Ovary (tissue), 9 donors: Measurements from ENCODE around the gene DCST1. TPM values are rescaled to one million over a fixed set of nuclear protein-coding genes. Genes with fewer than 3 reads are reported as not detected.

Experiments
- DNase-seq, 5 donors: peaks; one replicate each; pipeline ENCODE4 v3.0.0-alpha.2; 2019 to 2020
- H3K27ac ChIP-seq, 2 donors: fragments of 200-600 bp; one replicate each; pipeline versions ENCODE4 v1.5.1 to v1.8.0; 2019 to 2022
- H3K27me3 ChIP-seq: fragments of 200-600 bp; one replicate; pipeline ENCODE4 v1.8.0; 2022
- H3K36me3 ChIP-seq: fragments of 200-600 bp; sonication (generic); one replicate; pipeline ENCODE4 v1.5.1; 2019
- H3K4me1 ChIP-seq: one replicate; pipeline ENCODE4 v1.8.1; 2013; ENCODE audit warnings: mild to moderate bottlenecking, moderate library complexity; ENCODE audit not compliant: insufficient read depth
- H3K4me3 ChIP-seq: fragments of 200-600 bp; sonication (generic); one replicate; pipeline ENCODE4 v1.5.1; 2017
- H3K9me3 ChIP-seq, 2 donors: fragments of 200-600 bp in 1 of 2; sonication (generic) in 1 of 2; one replicate each; pipeline versions ENCODE4 v1.5.1 to v1.8.1; 2013 to 2019; ENCODE audit warnings: mild to moderate bottlenecking in 1 of 2, moderate library complexity in 1 of 2
- EP300 ChIP-seq: sonication (generic); formaldehyde crosslinking; IDR thresholded peaks from one replicate; pipeline ENCODE4 v1.6.1; 2017; ENCODE audit warnings: antibody characterized with exemption
- POLR2A ChIP-seq: fragments of 450-650 bp; IDR thresholded peaks from one replicate; pipeline ENCODE4 v1.6.1; 2017; ENCODE audit warnings: antibody characterized with exemption, mild to moderate bottlenecking, moderate library complexity
- WGBS, 3 donors: extraction: QIAGEN DNeasy Blood & Tissue Kit in 1 of 3; methylation state at CpG; one replicate each; pipeline versions ENCODE4 v1.1.5 to v1.1.7; 2013 to 2017; 5-methylcytosine and 5-hydroxymethylcytosine counted together
- intact Hi-C, 4 donors: fragments of 100-400 bp; cut with DNase I; formaldehyde crosslinking; loops; one replicate each; pipeline versions ENCODE4 v1.11.0 to v1.15.1; 2022 to 2023
- polyA plus RNA-seq, 2 donors: library from polyadenylated mRNA; stranded (reverse); fragments of 200-250 nt in 1 of 2; fragments of 350-450 nt in 1 of 2; fragmentation: Illumina TruSeq in 1 of 2; extraction: RNeasy Lipid Tissue Mini Kit (QIAGEN cat#74804) in 1 of 2; gene quantifications; one replicate each; pipeline ENCODE4 v1.2.3, GENCODE V29; 2013 to 2014
- total RNA-seq, 7 donors: library from RNA; depleted of rRNA in 2 of 7; stranded (reverse); fragments of >200 nt in 2 of 7; fragmentation: NEBNext Ultra II Directional in 3 of 7; extraction: Animal tissue kit (Norgen Biotek cat#: 25700) in 3 of 7; gene quantifications; one replicate each; pipeline versions ENCODE4 v1.1.0 to v1.2.4, GENCODE V29; 2016 to 2023
- TF ChIP-seq, protein P1 (sequence below), 3 donors: fragments of 450-650 bp in 2 of 3; fragments of 200-600 bp in 1 of 3; IDR thresholded peaks; one replicate each; pipeline versions ENCODE4 v1.5.1 to v1.8.0; 2016 to 2022; ENCODE audit warnings: antibody characterized with exemption in 3 of 3, mild to moderate bottlenecking in 1 of 3
- donor health status: DM: no; HTN: no; CAD: no; lungs with moderate emphysema.
- donor health status: DM: no; HTN: no; CAD: no.
- donor health status: Bipolar disorder and iron deficiency.
- donor health status: DM: yes; HTN: yes; CAD: no.
- donor health status: DM: no; HTN: no; CAD: no.
- donor health status: DM: yes; HTN: yes; CAD: no.

The DCST1 gene
- total and polyA plus RNA-seq, 9 donors: 0.06 to 0.80 (median 0.30) TPM; not detected in 4

GRCh38 chr1:155003227-155003765 is 30.3 kb upstream of the DCST1 start:
- Histone ChIP-seq H3K4me3 (peak overlapping the region; percentile 82), H3K27me3 (no peaks in the 10 kb centered on the region), H3K27ac (peak overlapping the region; percentile 90 to 96), H3K4me1 (peaks cover 11% of the 10 kb centered on the region), H3K9me3 (no peaks in the 10 kb centered on the region), H3K36me3 (no peaks in the 10 kb centered on the region)
- peak; percentile 56 to 80 (median 69) for DNase-seq
- TF ChIP-seq, protein P1, sequence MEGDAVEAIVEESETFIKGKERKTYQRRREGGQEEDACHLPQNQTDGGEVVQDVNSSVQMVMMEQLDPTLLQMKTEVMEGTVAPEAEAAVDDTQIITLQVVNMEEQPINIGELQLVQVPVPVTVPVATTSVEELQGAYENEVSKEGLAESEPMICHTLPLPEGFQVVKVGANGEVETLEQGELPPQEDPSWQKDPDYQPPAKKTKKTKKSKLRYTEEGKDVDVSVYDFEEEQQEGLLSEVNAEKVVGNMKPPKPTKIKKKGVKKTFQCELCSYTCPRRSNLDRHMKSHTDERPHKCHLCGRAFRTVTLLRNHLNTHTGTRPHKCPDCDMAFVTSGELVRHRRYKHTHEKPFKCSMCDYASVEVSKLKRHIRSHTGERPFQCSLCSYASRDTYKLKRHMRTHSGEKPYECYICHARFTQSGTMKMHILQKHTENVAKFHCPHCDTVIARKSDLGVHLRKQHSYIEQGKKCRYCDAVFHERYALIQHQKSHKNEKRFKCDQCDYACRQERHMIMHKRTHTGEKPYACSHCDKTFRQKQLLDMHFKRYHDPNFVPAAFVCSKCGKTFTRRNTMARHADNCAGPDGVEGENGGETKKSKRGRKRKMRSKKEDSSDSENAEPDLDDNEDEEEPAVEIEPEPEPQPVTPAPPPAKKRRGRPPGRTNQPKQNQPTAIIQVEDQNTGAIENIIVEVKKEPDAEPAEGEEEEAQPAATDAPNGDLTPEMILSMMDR (IDR thresholded peaks at IDR 0.05): no peak
- TF ChIP-seq POLR2A (no peak), EP300 (no peak)
- WGBS, 3 donors: 0 to 1% (median 0%) methylated on average over 34 to 37 of the region's 37 CpGs
- intact Hi-C loops: loop anchor here in 2 of 4 donors (5.0 kb wide), 2 partner anchors 41 to 46 kb away; partner anchors contain the start of genes PBXIP1 (in 1 of the 2) and PYGO2 (in 1 of the 2)

DNA sequence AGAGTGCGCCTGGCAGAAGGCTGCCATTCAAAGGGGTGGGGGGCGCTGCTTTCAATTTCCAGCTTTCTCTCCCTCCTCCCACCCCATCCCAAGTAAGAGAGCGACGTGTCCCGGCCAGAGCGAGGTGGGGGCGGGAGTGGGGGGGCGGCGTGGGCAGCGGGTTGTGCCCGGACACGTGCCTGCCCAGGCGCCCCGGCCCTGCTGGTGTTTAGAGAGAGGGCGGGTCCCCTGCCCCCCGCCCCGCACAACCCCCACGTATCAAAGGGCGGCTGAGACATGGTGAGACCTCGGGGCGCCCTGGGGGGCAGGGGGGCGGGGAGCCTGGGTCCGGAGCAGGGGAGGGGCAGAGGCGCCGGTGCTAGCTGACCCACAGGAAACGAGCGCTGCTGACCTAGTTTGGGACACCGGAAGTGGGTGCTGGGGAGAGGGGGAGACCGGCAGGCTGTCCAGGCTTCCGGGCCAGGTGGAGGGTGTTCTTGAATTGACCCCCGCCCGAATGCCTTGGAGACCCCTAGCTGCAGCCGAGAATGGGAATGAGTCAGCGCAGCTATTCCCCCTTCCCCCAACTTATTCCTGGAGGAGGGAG is 29.8 kb upstream of the DCST1 start:
- 0 to 3% (median 2%) methylated on average over 29 to 34 of the region's 34 CpGs for WGBS, 3 donors
- DNase-seq: peak; percentile 76 to 81 (median 79)
- no peaks in the 10 kb centered on the region for H3K36me3 ChIP-seq
- H3K27ac ChIP-seq: peak overlapping the region; percentile 90 to 96
- intact Hi-C loops: loop anchor here in 2 of 4 donors (5.0 kb wide), 2 partner anchors 42 to 47 kb away; partner anchors contain the start of genes PBXIP1 (in 1 of the 2) and PYGO2 (in 1 of the 2)
- TF ChIP-seq EP300: no peak
- peak; percentile 2 for TF ChIP-seq POLR2A
- TF ChIP-seq, protein P1 (IDR thresholded peaks at IDR 0.05): no peak
- peaks cover 11% of the 10 kb centered on the region for H3K4me1 ChIP-seq
- H3K4me3 ChIP-seq: peak overlapping the region; percentile 82
- H3K27me3 ChIP-seq: no peaks in the 10 kb centered on the region
- no peaks in the 10 kb centered on the region for H3K9me3 ChIP-seq

DNA sequence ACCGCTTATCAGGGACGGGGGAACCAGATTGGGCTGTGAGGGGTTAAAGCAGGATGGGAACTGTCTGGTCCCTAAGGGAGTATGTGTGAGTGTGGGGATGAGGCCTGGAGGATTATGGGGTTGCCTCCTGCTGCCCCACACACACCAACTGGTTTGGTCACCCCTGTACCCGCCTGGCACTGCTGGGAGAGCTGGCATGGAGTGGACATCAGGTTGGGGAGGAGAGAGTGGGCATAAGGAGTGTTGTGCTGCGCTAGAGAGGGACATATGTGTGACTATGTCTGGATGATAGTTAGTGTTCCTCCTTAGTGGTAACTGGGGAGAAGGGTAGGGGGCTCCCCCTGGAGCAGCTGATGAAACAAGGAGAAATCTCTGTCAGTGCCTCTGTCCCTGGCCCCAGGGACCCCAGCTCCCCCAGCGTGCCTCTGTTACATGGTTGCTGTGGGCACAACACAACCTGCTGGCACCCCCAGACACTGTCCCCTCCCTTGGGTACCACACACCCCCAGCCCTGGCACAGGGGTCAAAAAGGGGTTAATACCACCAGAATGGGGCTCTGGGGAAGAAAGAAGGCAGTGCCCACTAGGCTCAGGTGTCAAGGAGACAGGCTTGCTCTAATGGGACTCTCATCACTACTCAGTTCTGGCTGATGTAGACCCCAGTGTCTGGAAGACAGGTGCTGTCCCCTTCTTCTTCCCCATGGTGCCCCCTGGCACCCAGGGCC is 29.1 kb upstream of the DCST1 start:
- no peaks in the 10 kb centered on the region for H3K9me3 ChIP-seq
- intact Hi-C loops: loop anchor here in 2 of 4 donors (5.0 kb wide), 2 partner anchors 42 to 47 kb away; partner anchors contain the start of genes PBXIP1 (in 1 of the 2) and PYGO2 (in 1 of the 2)
- peaks cover 11% of the 10 kb centered on the region for H3K4me1 ChIP-seq
- peak overlapping the region; percentile 82 for H3K4me3 ChIP-seq
- peak overlapping the region; percentile 90 to 96 for H3K27ac ChIP-seq
- TF ChIP-seq EP300 (no peak), POLR2A (peak; percentile 5)
- TF ChIP-seq, protein P1 (IDR thresholded peaks at IDR 0.05): no peak
- no peaks in the 10 kb centered on the region for H3K27me3 ChIP-seq
- H3K36me3 ChIP-seq: no peaks in the 10 kb centered on the region
- 32 to 46% (median 35%) methylated on average over 5 of the region's 5 CpGs for WGBS, 3 donors
- DNase-seq: peak in 2 of 5 donors; percentile 42 to 48
